Peyer's patch (tissue), 4 donors: ENCODE measurements around the gene ZNF394.

Experiments used
- CTCF ChIP-seq, 6 experiments: fragments of 450-650 bp in 4 of 6; fragments of 200-600 bp in 2 of 6; sonication (generic) in 1 of 6; IDR thresholded peaks; one replicate each; pipeline ENCODE4 v1.5.1; 2017 to 2019; ENCODE audit warnings: antibody characterized with exemption in 6 of 6, mild to moderate bottlenecking in 3 of 6, moderate library complexity in 1 of 6
- POLR2A ChIP-seq, 2 donors: fragments of 450-650 bp; IDR thresholded peaks; one replicate each; pipeline ENCODE4 v1.5.1; 2017; ENCODE audit warnings: antibody characterized with exemption in 2 of 2, mild to moderate bottlenecking in 2 of 2, moderate library complexity in 2 of 2

GRCh38 chr7:99460651-99461050 lies 39.4 kb downstream of the ZNF394 start:
- TF ChIP-seq CTCF (IDR thresholded peaks at IDR 0.05): no peak
- TF ChIP-seq POLR2A (IDR thresholded peaks at IDR 0.05): no peak
